K562 (cell line): ENCODE data around the gene KIF9. TPM values are rescaled to one million over a fixed set of nuclear protein-coding genes. Genes with fewer than 3 reads are reported as not detected.

Source experiments
- CBFB ChIP-seq: sonication (generic); formaldehyde crosslinking; IDR thresholded peaks from 2 replicates; pipeline ENCODE4 v1.4.0; 2020; ENCODE audit warnings: mild to moderate bottlenecking, missing genetic modification reagents
- DDX20 ChIP-seq: fragments of 450-650 bp; IDR thresholded peaks from 2 replicates; pipeline ENCODE4 v1.6.1; 2016; ENCODE audit warnings: missing genetic modification characterization, low read depth, mild to moderate bottlenecking, missing compliant biosample characterization, moderate library complexity
- EP400 ChIP-seq: fragments of 450-650 bp; IDR thresholded peaks from 2 replicates; pipeline ENCODE4 v1.6.1; 2017; ENCODE audit warnings: antibody characterized with exemption, mild to moderate bottlenecking, moderate library complexity
- ESRRB ChIP-seq: fragments of 250-450 bp; sonication (Bioruptor Pico); IDR thresholded peaks from 2 replicates; pipeline ENCODE4 v1.5.0; 2020; ENCODE audit warnings: mild to moderate bottlenecking, moderate library complexity, borderline replicate concordance
- FOXK1 ChIP-seq: sonication (generic); formaldehyde crosslinking; IDR thresholded peaks from 2 replicates; pipeline ENCODE4 v1.8.0; 2022; ENCODE audit warnings: missing genetic modification reagents, mild to moderate bottlenecking, borderline replicate concordance
- HMG20A ChIP-seq: fragments of 450-650 bp; formaldehyde crosslinking; conservative IDR thresholded peaks from 2 replicates; pipeline ENCODE4 v1.4.0; 2020; ENCODE audit warnings: mild to moderate bottlenecking, mixed read lengths
- JUND ChIP-seq, 2 experiments: IDR thresholded peaks; 2 replicates in 1 of 2; 3 replicates in 1 of 2; pipeline ENCODE4 v1.6.1; 2011; ENCODE audit warnings: borderline replicate concordance in 2 of 2, low read depth in 2 of 2, low read length in 2 of 2, improper control_type of control experiment in 1 of 2, missing biosample characterization in 1 of 2, missing genetic modification characterization in 1 of 2, missing genetic modification reagents in 1 of 2
- KHSRP ChIP-seq: fragments of 450-650 bp; IDR thresholded peaks from 2 replicates; pipeline ENCODE4 v1.6.1; 2017
- L3MBTL2 ChIP-seq: fragments of 450-650 bp; IDR thresholded peaks from 2 replicates; pipeline ENCODE4 v1.6.1; 2016; ENCODE audit warnings: mild to moderate bottlenecking, moderate library complexity
- MYC ChIP-seq, 2 experiments: fragments of 250-450 bp in 1 of 2; sonication (Bioruptor Pico) in 1 of 2; IDR thresholded peaks; 2 replicates each; pipeline versions ENCODE4 v1.5.1 to v1.6.1; 2012 to 2021; ENCODE audit warnings: low read depth in 2 of 2, borderline replicate concordance in 1 of 2, improper control_type of control experiment in 1 of 2, low read length in 1 of 2, mild to moderate bottlenecking in 1 of 2, moderate library complexity in 1 of 2
- POLR2A ChIP-seq: fragments of 450-650 bp; conservative IDR thresholded peaks from 2 replicates; pipeline ENCODE4 v1.6.1; 2016
- POLR2H ChIP-seq: IDR thresholded peaks from 2 replicates; pipeline ENCODE4 v1.6.1; 2016; ENCODE audit warnings: missing genetic modification characterization, low read depth, mild to moderate bottlenecking, control low read depth, missing compliant biosample characterization, moderate library complexity
- TAF7 ChIP-seq: fragments of 450-650 bp; IDR thresholded peaks from 2 replicates; pipeline ENCODE4 v1.6.1; 2016; ENCODE audit warnings: missing genetic modification characterization, missing compliant biosample characterization
- TSC22D4 ChIP-seq: fragments of 450-650 bp; IDR thresholded peaks from 2 replicates; pipeline ENCODE4 v1.6.1; 2016; ENCODE audit warnings: missing genetic modification characterization, missing biosample characterization, control low read depth
- ZFP30 ChIP-seq: fragments of 250-450 bp; sonication (Bioruptor Pico); IDR thresholded peaks from 2 replicates; pipeline ENCODE4 v1.8.0; 2022; ENCODE audit warnings: moderate library complexity, mild to moderate bottlenecking, inconsistent platforms, borderline replicate concordance
- polyA plus RNA-seq, 8 experiments: library from polyadenylated mRNA; depleted of rRNA in 4 of 8; stranded (reverse) in 5 of 8; unstranded in 3 of 8; fragments of >200 nt; fragmentation: Nextera tagmentation in 2 of 8; fragmentation: Illumina TruSeq in 1 of 8; extraction: Ambion mirVana in 2 of 8; extraction: Trizol in 1 of 8; gene quantifications; 2 replicates each; pipeline versions ENCODE4 v1.2.1 to v1.2.3, GENCODE V29; 2011 to 2014; ENCODE audit warnings: inconsistent platforms in 1 of 8, missing spikeins in 1 of 8
- total RNA-seq, 7 experiments: library from RNA; depleted of rRNA in 6 of 7; stranded (reverse); fragments of >200 nt in 6 of 7; fragmentation: Illumina TruSeq in 2 of 7; extraction: Trizol in 2 of 7; gene quantifications; 2 replicates each; pipeline versions ENCODE4 v1.2.1 to v1.2.3, GENCODE V29; 2011 to 2021; ENCODE audit warnings: low replicate concordance in 1 of 7
- TF ChIP-seq, protein P1 (sequence below), 3 experiments: fragments of 200-800 bp in 1 of 3; fragments of 250-450 bp in 1 of 3; fragments of 450-650 bp in 1 of 3; sonication (Bioruptor Pico) in 1 of 3; sonication (Bioruptor generic) in 1 of 3; formaldehyde crosslinking in 1 of 3; IDR thresholded peaks; 2 replicates each; pipeline versions ENCODE4 v1.6.1 to v1.8.0; 2016 to 2022; ENCODE audit warnings: mild to moderate bottlenecking in 2 of 3, missing genetic modification characterization in 2 of 3, missing compliant biosample characterization in 1 of 3, moderate library complexity in 1 of 3
- TF ChIP-seq, protein P2 (sequence below): IDR thresholded peaks from 2 replicates; pipeline ENCODE4 v1.6.1; 2011; ENCODE audit warnings: borderline replicate concordance, low read depth, mild to moderate bottlenecking, moderate library complexity, low read length; ENCODE audit not compliant: insufficient read depth, poor library complexity, severe bottlenecking
- TF ChIP-seq, protein P3 (sequence below): fragments of 250-450 bp; sonication (Bioruptor Pico); IDR thresholded peaks from 2 replicates; pipeline ENCODE4 v1.8.0; 2022; ENCODE audit warnings: inconsistent platforms

Gene KIF9
- total and polyA plus RNA-seq, 9 of the 15 experiments (the other 6 are each of a cell fraction or from before 2014, with no cell fraction given), result 16.9 to 56.9 (median 25.0) TPM

DNA sequence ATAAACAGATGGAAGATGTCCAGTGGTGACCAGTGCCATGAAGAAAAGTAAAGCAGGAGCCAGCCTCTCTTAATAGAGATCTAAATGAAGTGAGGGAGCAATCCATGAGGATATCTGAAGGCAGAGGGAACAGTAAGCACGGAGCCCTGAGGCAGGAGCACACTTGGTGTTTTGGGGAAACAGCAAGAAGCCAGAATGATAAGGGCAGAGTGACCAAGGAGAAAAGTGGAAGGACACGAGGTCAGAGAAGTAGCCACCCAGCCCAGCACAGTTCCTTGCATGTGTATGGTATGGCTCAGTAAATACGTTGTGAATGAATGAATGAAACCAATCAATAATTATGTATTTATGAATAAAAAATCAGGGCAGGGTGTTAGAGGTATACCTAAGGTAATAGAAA, 11.8 kb upstream of the KIF9 start (continued):
- TF ChIP-seq, protein P1, sequence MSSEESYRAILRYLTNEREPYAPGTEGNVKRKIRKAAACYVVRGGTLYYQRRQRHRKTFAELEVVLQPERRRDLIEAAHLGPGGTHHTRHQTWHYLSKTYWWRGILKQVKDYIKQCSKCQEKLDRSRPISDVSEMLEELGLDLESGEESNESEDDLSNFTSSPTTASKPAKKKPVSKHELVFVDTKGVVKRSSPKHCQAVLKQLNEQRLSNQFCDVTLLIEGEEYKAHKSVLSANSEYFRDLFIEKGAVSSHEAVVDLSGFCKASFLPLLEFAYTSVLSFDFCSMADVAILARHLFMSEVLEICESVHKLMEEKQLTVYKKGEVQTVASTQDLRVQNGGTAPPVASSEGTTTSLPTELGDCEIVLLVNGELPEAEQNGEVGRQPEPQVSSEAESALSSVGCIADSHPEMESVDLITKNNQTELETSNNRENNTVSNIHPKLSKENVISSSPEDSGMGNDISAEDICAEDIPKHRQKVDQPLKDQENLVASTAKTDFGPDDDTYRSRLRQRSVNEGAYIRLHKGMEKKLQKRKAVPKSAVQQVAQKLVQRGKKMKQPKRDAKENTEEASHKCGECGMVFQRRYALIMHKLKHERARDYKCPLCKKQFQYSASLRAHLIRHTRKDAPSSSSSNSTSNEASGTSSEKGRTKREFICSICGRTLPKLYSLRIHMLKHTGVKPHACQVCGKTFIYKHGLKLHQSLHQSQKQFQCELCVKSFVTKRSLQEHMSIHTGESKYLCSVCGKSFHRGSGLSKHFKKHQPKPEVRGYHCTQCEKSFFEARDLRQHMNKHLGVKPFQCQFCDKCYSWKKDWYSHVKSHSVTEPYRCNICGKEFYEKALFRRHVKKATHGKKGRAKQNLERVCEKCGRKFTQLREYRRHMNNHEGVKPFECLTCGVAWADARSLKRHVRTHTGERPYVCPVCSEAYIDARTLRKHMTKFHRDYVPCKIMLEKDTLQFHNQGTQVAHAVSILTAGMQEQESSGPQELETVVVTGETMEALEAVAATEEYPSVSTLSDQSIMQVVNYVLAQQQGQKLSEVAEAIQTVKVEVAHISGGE (CRISPR knock-in tag; IDR thresholded peaks at IDR 0.05), result peak in 1 of 3 experiments; percentile 62; a peak in 1 of 6 replicates
- TF ChIP-seq FOXK1 (no peak), MYC (IDR thresholded peaks at IDR 0.05; ENCODE audit: low read depth, low read length) (peak; percentile 62; the same call in 1 of the 2 replicates), MYC (CRISPR knock-in tag; IDR thresholded peaks at IDR 0.05; ENCODE audit: borderline replicate concordance, low read depth) (no peak), EP400 (no peak), POLR2A (no peak), ESRRB (CRISPR knock-in tag) (no peak), POLR2H (tag) (no peak), HMG20A (CRISPR knock-in tag) (no peak), TAF7 (tag) (no peak), L3MBTL2 (peak; percentile 12; the same call in 1 of the 2 replicates), CBFB (CRISPR knock-in tag) (no peak), TSC22D4 (tag) (no peak), ZFP30 (CRISPR knock-in tag) (no peak), JUND (IDR thresholded peaks at IDR 0.05; ENCODE audit: borderline replicate concordance, low read depth, low read length) (no peak), JUND (tag; IDR thresholded peaks at IDR 0.05; ENCODE audit: borderline replicate concordance, low read depth, low read length) (no peak; the same call in 2 of the 3 replicates), DDX20 (tag) (no peak), KHSRP (no peak)
- TF ChIP-seq, protein P2, sequence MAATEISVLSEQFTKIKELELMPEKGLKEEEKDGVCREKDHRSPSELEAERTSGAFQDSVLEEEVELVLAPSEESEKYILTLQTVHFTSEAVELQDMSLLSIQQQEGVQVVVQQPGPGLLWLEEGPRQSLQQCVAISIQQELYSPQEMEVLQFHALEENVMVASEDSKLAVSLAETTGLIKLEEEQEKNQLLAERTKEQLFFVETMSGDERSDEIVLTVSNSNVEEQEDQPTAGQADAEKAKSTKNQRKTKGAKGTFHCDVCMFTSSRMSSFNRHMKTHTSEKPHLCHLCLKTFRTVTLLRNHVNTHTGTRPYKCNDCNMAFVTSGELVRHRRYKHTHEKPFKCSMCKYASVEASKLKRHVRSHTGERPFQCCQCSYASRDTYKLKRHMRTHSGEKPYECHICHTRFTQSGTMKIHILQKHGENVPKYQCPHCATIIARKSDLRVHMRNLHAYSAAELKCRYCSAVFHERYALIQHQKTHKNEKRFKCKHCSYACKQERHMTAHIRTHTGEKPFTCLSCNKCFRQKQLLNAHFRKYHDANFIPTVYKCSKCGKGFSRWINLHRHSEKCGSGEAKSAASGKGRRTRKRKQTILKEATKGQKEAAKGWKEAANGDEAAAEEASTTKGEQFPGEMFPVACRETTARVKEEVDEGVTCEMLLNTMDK, result no peak
- TF ChIP-seq, protein P3, sequence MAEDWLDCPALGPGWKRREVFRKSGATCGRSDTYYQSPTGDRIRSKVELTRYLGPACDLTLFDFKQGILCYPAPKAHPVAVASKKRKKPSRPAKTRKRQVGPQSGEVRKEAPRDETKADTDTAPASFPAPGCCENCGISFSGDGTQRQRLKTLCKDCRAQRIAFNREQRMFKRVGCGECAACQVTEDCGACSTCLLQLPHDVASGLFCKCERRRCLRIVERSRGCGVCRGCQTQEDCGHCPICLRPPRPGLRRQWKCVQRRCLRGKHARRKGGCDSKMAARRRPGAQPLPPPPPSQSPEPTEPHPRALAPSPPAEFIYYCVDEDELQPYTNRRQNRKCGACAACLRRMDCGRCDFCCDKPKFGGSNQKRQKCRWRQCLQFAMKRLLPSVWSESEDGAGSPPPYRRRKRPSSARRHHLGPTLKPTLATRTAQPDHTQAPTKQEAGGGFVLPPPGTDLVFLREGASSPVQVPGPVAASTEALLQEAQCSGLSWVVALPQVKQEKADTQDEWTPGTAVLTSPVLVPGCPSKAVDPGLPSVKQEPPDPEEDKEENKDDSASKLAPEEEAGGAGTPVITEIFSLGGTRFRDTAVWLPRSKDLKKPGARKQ, result no peak
